Pulmonary artery endothelial cell (primary cell): ENCODE results near the gene OR2B2. TPM values are rescaled to one million over a fixed set of nuclear protein-coding genes. Genes with fewer than 3 reads are reported as not detected.

Experiments used
- DNase-seq: peaks from one replicate; pipeline ENCODE4 v3.0.0-alpha.2; 2011; ENCODE audit warnings: low read depth, low spot score
- total RNA-seq: library from RNA; depleted of rRNA; stranded (reverse); fragments of >200 nt; gene quantifications from 2 replicates; pipeline ENCODE4 v1.2.3, GENCODE V29; 2014

Gene OR2B2
- total RNA-seq, 1 donor from 2014 or later: not detected

- DNase-seq: no peak
Observed at GRCh38 chr6:27867051-27867944, 44.9 kb downstream of the OR2B2 start.

- no peak for DNase-seq
Observed at GRCh38 chr6:27866357-27867050, 45.7 kb downstream of the OR2B2 start.

- no peak for DNase-seq
Observed at GRCh38 chr6:27865850-27866356, 46.3 kb downstream of the OR2B2 start.

GRCh38 chr6:27864906-27865849, 47.0 kb downstream of the OR2B2 start:
- peak; percentile 91 for DNase-seq

- no peak for DNase-seq
Observed at GRCh38 chr6:27863962-27864905, 48.0 kb downstream of the OR2B2 start.

GRCh38 chr6:27862396-27863066, 49.7 kb downstream of the OR2B2 start:
- DNase-seq: no peak

- no peak for DNase-seq
Observed at GRCh38 chr6:27861861-27862260, 50.3 kb downstream of the OR2B2 start.

- DNase-seq: no peak
Observed at GRCh38 chr6:27861276-27861840, 50.8 kb downstream of the OR2B2 start.

Other genes starting within 250 kb of the OR2B2 start
- gene OR2B6, start 44.8 kb upstream of the OR2B2 start, total RNA-seq: not detected in 2 replicates
- 0.33 and 0.35 TPM in 2 replicates for gene ZNF165, start 168.2 kb upstream of the OR2B2 start, total RNA-seq
- 13.0 and 13.8 TPM in 2 replicates for gene ZSCAN16, start 212.2 kb upstream of the OR2B2 start, total RNA-seq
- gene ZKSCAN8, start 229.5 kb upstream of the OR2B2 start, total RNA-seq: 11.5 and 19.0 TPM in 2 replicates